ENCODE results near the gene EMC7. TPM values are rescaled to one million over a fixed set of nuclear protein-coding genes. Genes with fewer than 3 reads are reported as not detected.

Gene EMC7
- total RNA-seq, 3 donors from 2014 or later, result 35.0 to 47.5 (median 44.6) TPM

DNA sequence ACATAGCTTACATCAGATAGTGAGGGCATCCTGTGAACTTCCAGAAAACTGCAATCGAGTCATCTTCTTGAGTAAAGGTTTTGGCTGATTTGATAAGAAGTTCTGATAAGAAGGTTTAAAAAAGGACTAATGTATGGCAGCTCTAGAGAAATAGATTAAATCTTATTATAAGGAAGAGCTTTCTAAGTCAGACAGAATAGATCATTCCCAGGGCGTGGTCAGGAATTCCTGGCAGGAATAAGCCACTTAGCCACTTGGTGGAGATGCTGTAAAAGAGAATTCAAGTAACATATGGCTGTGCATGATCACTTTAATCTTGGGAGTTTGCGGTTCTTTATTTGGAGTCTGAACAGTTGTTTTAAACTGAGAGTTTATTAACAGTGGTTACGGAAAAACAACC is 17.6 kb upstream of the EMC7 start:
- Histone ChIP-seq H3K27ac (no peak overlapping the region), H3K4me3 (no peak overlapping the region), H3K27me3 (no peaks in the 10 kb centered on the region), H3K9me3 (no peaks in the 10 kb centered on the region), H3K4me1 (no peaks in the 10 kb centered on the region), H3K36me3 (no peaks in the 10 kb centered on the region)
- intact Hi-C loops (cut with DNase I; ENCODE audit: low total_unique reads), result no loop called here
- TF ChIP-seq, protein P1, sequence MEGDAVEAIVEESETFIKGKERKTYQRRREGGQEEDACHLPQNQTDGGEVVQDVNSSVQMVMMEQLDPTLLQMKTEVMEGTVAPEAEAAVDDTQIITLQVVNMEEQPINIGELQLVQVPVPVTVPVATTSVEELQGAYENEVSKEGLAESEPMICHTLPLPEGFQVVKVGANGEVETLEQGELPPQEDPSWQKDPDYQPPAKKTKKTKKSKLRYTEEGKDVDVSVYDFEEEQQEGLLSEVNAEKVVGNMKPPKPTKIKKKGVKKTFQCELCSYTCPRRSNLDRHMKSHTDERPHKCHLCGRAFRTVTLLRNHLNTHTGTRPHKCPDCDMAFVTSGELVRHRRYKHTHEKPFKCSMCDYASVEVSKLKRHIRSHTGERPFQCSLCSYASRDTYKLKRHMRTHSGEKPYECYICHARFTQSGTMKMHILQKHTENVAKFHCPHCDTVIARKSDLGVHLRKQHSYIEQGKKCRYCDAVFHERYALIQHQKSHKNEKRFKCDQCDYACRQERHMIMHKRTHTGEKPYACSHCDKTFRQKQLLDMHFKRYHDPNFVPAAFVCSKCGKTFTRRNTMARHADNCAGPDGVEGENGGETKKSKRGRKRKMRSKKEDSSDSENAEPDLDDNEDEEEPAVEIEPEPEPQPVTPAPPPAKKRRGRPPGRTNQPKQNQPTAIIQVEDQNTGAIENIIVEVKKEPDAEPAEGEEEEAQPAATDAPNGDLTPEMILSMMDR (IDR thresholded peaks at IDR 0.05), result no peak
- TF ChIP-seq POLR2A (IDR thresholded peaks at IDR 0.05), result no peak
- no peak for TF ChIP-seq POLR2AphosphoS5 (IDR thresholded peaks at IDR 0.05)
- no peak for DNase-seq (ENCODE audit: low spot score in 2 of 2)

DNA sequence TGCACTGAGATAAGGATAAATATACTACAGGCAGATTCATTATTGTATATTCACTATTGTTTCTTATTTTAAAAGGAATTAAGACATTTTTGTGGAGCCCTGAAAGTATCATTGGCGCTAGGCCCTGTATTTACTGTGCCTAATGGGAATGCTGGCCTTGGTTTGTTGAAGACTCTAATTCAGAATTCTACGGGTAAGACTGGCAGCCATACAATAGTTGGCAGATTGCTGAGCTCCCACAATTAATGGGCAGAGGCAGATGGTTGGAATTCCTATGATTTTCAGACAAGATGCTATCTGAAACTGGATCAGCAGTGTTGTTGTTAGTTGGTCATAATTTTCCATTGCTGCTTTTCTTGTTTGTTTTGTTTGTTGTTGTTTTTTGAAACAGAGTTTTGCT is 15.0 kb upstream of the EMC7 start:
- Histone ChIP-seq H3K4me1 (no peaks in the 10 kb centered on the region), H3K9me3 (no peaks in the 10 kb centered on the region), H3K36me3 (no peaks in the 10 kb centered on the region), H3K27ac (no peak overlapping the region), H3K4me3 (no peak overlapping the region), H3K27me3 (no peaks in the 10 kb centered on the region)
- intact Hi-C loops (cut with DNase I; ENCODE audit: low total_unique reads), result no loop called here
- DNase-seq (ENCODE audit: low spot score in 2 of 2), result no peak
- TF ChIP-seq, protein P1 (IDR thresholded peaks at IDR 0.05), result no peak
- no peak for TF ChIP-seq POLR2A (IDR thresholded peaks at IDR 0.05)
- TF ChIP-seq POLR2AphosphoS5 (IDR thresholded peaks at IDR 0.05), result no peak

DNA sequence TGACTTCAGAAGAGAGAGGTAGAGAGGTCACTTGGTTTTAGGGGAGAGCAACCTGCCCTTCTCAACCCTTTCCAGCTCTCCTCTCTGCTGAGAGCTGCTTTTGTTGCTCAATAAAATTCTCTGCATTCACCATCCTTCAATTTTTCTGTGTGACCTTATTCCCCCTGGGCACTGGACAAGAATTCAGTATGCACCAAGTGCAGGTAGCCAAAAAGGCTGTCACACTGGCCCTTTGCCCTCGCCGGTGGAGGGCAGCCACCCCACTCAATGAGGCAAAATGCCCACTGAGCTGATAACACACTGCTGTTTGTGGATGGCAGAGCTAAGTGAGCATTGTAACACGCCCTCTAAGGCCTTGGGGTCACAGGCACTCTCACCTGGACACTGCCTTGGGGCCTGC is 13.1 kb upstream of the EMC7 start:
- DNase-seq (ENCODE audit: low spot score in 2 of 2), result no peak
- intact Hi-C loops (cut with DNase I; ENCODE audit: low total_unique reads), result no loop called here
- no peaks in the 10 kb centered on the region for H3K27me3 ChIP-seq
- H3K36me3 ChIP-seq, result no peaks in the 10 kb centered on the region
- no peaks in the 10 kb centered on the region for H3K9me3 ChIP-seq
- H3K27ac ChIP-seq, result no peak overlapping the region
- H3K4me1 ChIP-seq, result no peaks in the 10 kb centered on the region
- no peak overlapping the region for H3K4me3 ChIP-seq
- TF ChIP-seq, protein P1 (IDR thresholded peaks at IDR 0.05), result no peak
- TF ChIP-seq POLR2A (IDR thresholded peaks at IDR 0.05) (no peak), POLR2AphosphoS5 (IDR thresholded peaks at IDR 0.05) (no peak)

DNA sequence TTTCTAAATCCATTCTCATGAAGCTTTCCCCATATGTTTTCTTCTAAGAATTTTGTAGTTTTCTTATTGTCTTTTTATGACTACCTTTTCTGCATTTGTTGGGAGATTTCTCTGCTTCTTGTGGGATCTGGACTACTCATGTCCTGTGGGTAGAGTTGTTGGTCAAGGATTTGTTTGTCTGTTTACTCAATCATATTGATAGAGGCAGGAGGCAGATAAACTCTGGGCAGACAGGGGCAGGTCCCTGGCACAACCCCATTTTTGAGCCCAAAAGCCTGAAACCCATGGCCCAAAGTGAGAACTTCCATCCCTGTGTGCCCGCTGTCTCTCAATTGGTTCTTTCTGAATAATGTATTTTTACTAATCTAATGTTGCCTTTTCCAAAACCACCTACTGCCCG is 12.6 kb upstream of the EMC7 start:
- Histone ChIP-seq H3K4me1 (no peaks in the 10 kb centered on the region), H3K36me3 (no peaks in the 10 kb centered on the region), H3K4me3 (no peak overlapping the region), H3K27ac (no peak overlapping the region), H3K9me3 (no peaks in the 10 kb centered on the region), H3K27me3 (no peaks in the 10 kb centered on the region)
- intact Hi-C loops (cut with DNase I; ENCODE audit: low total_unique reads), result no loop called here
- DNase-seq (ENCODE audit: low spot score in 2 of 2), result no peak
- TF ChIP-seq, protein P1 (IDR thresholded peaks at IDR 0.05), result no peak
- TF ChIP-seq POLR2AphosphoS5 (IDR thresholded peaks at IDR 0.05), result no peak
- TF ChIP-seq POLR2A (IDR thresholded peaks at IDR 0.05), result no peak

DNA sequence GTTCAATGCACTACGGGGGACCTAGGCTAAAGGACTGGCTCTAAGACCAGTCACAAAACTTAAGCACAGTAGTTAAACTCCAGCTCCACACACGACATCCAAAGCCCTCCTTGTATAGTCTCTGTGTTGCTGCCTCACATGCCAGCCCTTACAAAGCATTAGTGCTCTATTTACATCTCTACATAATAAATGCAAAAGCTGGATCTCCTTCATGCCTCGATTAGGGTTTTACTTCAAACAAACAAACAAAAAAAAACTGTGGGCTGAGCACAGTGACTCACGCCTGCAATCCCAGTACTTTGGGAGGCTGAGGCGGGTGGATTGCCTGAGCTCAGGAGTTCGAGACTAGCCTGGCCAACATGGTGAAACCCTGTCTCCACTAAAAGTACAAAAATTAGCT is 9.8 kb upstream of the EMC7 start:
- intact Hi-C loops (cut with DNase I; ENCODE audit: low total_unique reads), result no loop called here
- H3K9me3 ChIP-seq, result no peaks in the 10 kb centered on the region

More for the DNA sequence above, 9.8 kb upstream of the EMC7 start:
- TF ChIP-seq POLR2A (IDR thresholded peaks at IDR 0.05) (no peak), POLR2AphosphoS5 (IDR thresholded peaks at IDR 0.05) (no peak)
- TF ChIP-seq, protein P1 (IDR thresholded peaks at IDR 0.05), result no peak
- H3K27me3 ChIP-seq, result no peaks in the 10 kb centered on the region
- no peak overlapping the region for H3K4me3 ChIP-seq
- H3K27ac ChIP-seq, result no peak overlapping the region
- no peak for DNase-seq (ENCODE audit: low spot score in 2 of 2)
- no peaks in the 10 kb centered on the region for H3K36me3 ChIP-seq
- H3K4me1 ChIP-seq, result no peaks in the 10 kb centered on the region
